ENCODE data around the gene GPR61.

Gene GPR61

GRCh38 chr1:109490029-109490933, 49.4 kb upstream of the GPR61 start:
- Histone ChIP-seq H3K27ac (ENCODE audit: extremely low read depth, low read depth, low read length) (no peak overlapping the region), H3K4me3 (ENCODE audit: low read depth, low read length) (no peak overlapping the region), H3K36me3 (ENCODE audit: control insufficient read depth in 2 of 2, insufficient read depth in 1 of 2, low read length in 2 of 2) (peaks cover 0 to 61% of the 10 kb centered on the region in 2 experiments; a peak in 1 of 3 replicates), H3K9me3 (ENCODE audit: control insufficient read depth, insufficient read depth, low read depth, low read length) (no peaks in the 10 kb centered on the region), H3K4me1 (ENCODE audit: control insufficient read depth, insufficient read depth, low read length) (no peaks in the 10 kb centered on the region)
- POLR2A ChIA-PET, result interaction anchor here (1.5 kb wide), 1 partner anchor 42 kb away, joined by 7 read pairs; no protein-coding TSS in a partner anchor
- CTCF ChIA-PET, result interaction anchor here (0.5 to 36.3 kb wide), 25 partner anchors 7 to 407 kb away, joined by 3 to 1152 read pairs (median 3); partner anchors contain the start of genes AMIGO1, ATXN7L2, GNAI3 and GPR61
- TF ChIP-seq ZNF529 (tag by site-specific recombination; IDR thresholded peaks at IDR 0.05; ENCODE audit: insufficient replicate concordance) (no peak), ZNF580 (tag by site-specific recombination; IDR thresholded peaks at IDR 0.05) (no peak), ZNF660 (tag by site-specific recombination; IDR thresholded peaks at IDR 0.05) (0 out of 2 replicates have a peak, but pooled peaks have one; percentile 39), CTCF (tag by site-specific recombination; IDR thresholded peaks at IDR 0.05) (peak; percentile 78), ZNF654 (tag by site-specific recombination; IDR thresholded peaks at IDR 0.05; ENCODE audit: low read depth) (peak; percentile 29), ZNF121 (tag by site-specific recombination; IDR thresholded peaks at IDR 0.05) (no peak), GLIS2 (tag by site-specific recombination; IDR thresholded peaks at IDR 0.05) (peak; percentile 55; the same call in 1 of the 2 replicates), YY2 (tag by site-specific recombination; IDR thresholded peaks at IDR 0.05) (no peak), ATF2 (tag by site-specific recombination; IDR thresholded peaks at IDR 0.05; ENCODE audit: low read depth) (no peak), PATZ1 (tag by site-specific recombination; IDR thresholded peaks at IDR 0.05) (peak; percentile 44; the same call in 1 of the 2 replicates), ZNF324 (tag by site-specific recombination; IDR thresholded peaks at IDR 0.05) (no peak), ZNF174 (tag by site-specific recombination; IDR thresholded peaks at IDR 0.05) (no peak), ZNF473 (tag by site-specific recombination; IDR thresholded peaks at IDR 0.05) (no peak), ZEB2 (tag by site-specific recombination; IDR thresholded peaks at IDR 0.05) (no peak), TCF7L2 (IDR thresholded peaks at IDR 0.05; ENCODE audit: borderline replicate concordance, low read depth, low read length) (no peak)

- no peak overlapping the region for H3K27ac ChIP-seq (ENCODE audit: extremely low read depth, low read depth, low read length)
- TF ChIP-seq ZNF2 (tag by site-specific recombination; IDR thresholded peaks at IDR 0.05) (no peak), ZNF132 (tag by site-specific recombination; IDR thresholded peaks at IDR 0.05; ENCODE audit: borderline replicate concordance) (no peak), ZIC2 (tag by site-specific recombination; IDR thresholded peaks at IDR 0.05) (peak; percentile 16; the same call in 1 of the 2 replicates), TRIM28 (IDR thresholded peaks at IDR 0.05; ENCODE audit: borderline replicate concordance, low read length) (no peak), TCF7L2 (IDR thresholded peaks at IDR 0.05; ENCODE audit: borderline replicate concordance, low read depth, low read length) (no peak), GLIS1 (tag by site-specific recombination; IDR thresholded peaks at IDR 0.05) (peak; percentile 48; the same call in 1 of the 2 replicates), ZNF184 (tag by site-specific recombination; IDR thresholded peaks at IDR 0.05) (no peak), INSM2 (tag by site-specific recombination; IDR thresholded peaks at IDR 0.05) (no peak)
- ChIA-PET CTCF (interaction anchor here (0.6 to 36.3 kb wide), 20 partner anchors 8 to 388 kb away, joined by 3 to 1152 read pairs (median 3); partner anchors contain the start of genes AMIGO1, ATXN7L2, GNAI3 and GPR61), POLR2A (interaction anchor here (1.5 kb wide), 1 partner anchor 42 kb away, joined by 7 read pairs; no protein-coding TSS in a partner anchor)
- H3K4me1 ChIP-seq (ENCODE audit: control insufficient read depth, insufficient read depth, low read length), result no peaks in the 10 kb centered on the region
- H3K9me3 ChIP-seq (ENCODE audit: control insufficient read depth, insufficient read depth, low read depth, low read length), result no peaks in the 10 kb centered on the region
- H3K4me3 ChIP-seq (ENCODE audit: low read depth, low read length), result no peak overlapping the region
- H3K36me3 ChIP-seq (ENCODE audit: control insufficient read depth in 2 of 2, insufficient read depth in 1 of 2, low read length in 2 of 2), result peaks cover 0 to 64% of the 10 kb centered on the region in 2 experiments; a peak in 1 of 3 replicates
Measured at GRCh38 chr1:109490934-109491302, 48.8 kb upstream of the GPR61 start.
